Stomach smooth muscle (tissue), 2 donors: ENCODE data around the gene ZNF276.
"Not testable (repeated sequence)": the region's sequence is repeated elsewhere in the genome, so short reads cannot be mapped to it uniquely, and the experiment has no call there.

Experiments used
- H3K27ac ChIP-seq: one replicate; pipeline ENCODE4 v1.7.0; 2013; ENCODE audit warnings: mild to moderate bottlenecking, low read length, inconsistent platforms
- H3K27me3 ChIP-seq, 2 donors: one replicate each; pipeline ENCODE4 v1.7.0; 2013; ENCODE audit warnings: low read length in 2 of 2; ENCODE audit not compliant: insufficient read depth in 2 of 2, control insufficient read depth in 1 of 2
- H3K36me3 ChIP-seq, 2 donors: one replicate each; pipeline ENCODE4 v1.7.0; 2013; ENCODE audit warnings: low read length in 2 of 2; ENCODE audit not compliant: control insufficient read depth in 2 of 2, insufficient read depth in 2 of 2
- H3K4me1 ChIP-seq: one replicate; pipeline ENCODE4 v1.7.0; 2013; ENCODE audit warnings: low read length; ENCODE audit not compliant: control insufficient read depth, insufficient read depth
- H3K4me3 ChIP-seq, 2 donors: one replicate each; pipeline ENCODE4 v1.7.0; 2013; ENCODE audit warnings: low read length in 2 of 2
- H3K9ac ChIP-seq, 2 donors: one replicate each; pipeline ENCODE4 v1.7.0; 2013; ENCODE audit warnings: low read length in 2 of 2, mild to moderate bottlenecking in 1 of 2
- H3K9me3 ChIP-seq, 2 donors: one replicate each; pipeline ENCODE4 v1.7.0; 2013; ENCODE audit warnings: low read length in 2 of 2; ENCODE audit not compliant: control insufficient read depth in 2 of 2
- donor health status: healthy.
- donor health status: Pancreatic carcinoma.

Gene ZNF276

GRCh38 chr16:89720813-89721545 is at the start of gene ZNF276, which contains the start of gene VPS9D1:
ZNF276 (plus strand) TSS chr16:89721537; CDS start chr16:89721641, 104 bp downstream.
VPS9D1 (minus strand) TSS chr16:89720898; CDS start chr16:89720861, 37 bp downstream.
- Histone ChIP-seq H3K36me3 (peaks cover 7 to 13% of the 10 kb centered on the region in 2 donors), H3K4me1 (peaks cover 34% of the 10 kb centered on the region), H3K27me3 (no peaks in the 10 kb centered on the region), H3K9ac (peak within 1 kb of the TSS; percentile 62 to 77), H3K27ac (peak within 1 kb of the TSS; percentile 84), H3K4me3 (peak within 1 kb of the TSS; percentile 75 to 85), H3K9me3 (no peaks in the 10 kb centered on the region)

- not testable (repeated sequence) for H3K4me3 ChIP-seq, H3K27ac ChIP-seq, H3K36me3 ChIP-seq, H3K27me3 ChIP-seq, H3K9me3 ChIP-seq, H3K4me1 ChIP-seq, H3K9ac ChIP-seq
These were observed 49.8 kb upstream of the ZNF276 start for GRCh38 chr16:89671565-89671964.

- Histone ChIP-seq H3K4me3 (no peak overlapping the region), H3K27me3 (no peaks in the 10 kb centered on the region), H3K36me3 (no peaks in the 10 kb centered on the region), H3K9ac (no peak overlapping the region), H3K9me3 (no peaks in the 10 kb centered on the region), H3K27ac (no peak overlapping the region), H3K4me1 (no peaks in the 10 kb centered on the region)
These were observed 49.0 kb upstream of the ZNF276 start for GRCh38 chr16:89672177-89672941.

- H3K9me3 ChIP-seq: no peaks in the 10 kb centered on the region
- no peaks in the 10 kb centered on the region for H3K4me1 ChIP-seq
- H3K27ac ChIP-seq: no peak overlapping the region
- no peaks in the 10 kb centered on the region for H3K36me3 ChIP-seq
- no peak overlapping the region for H3K4me3 ChIP-seq
- no peaks in the 10 kb centered on the region for H3K27me3 ChIP-seq
- H3K9ac ChIP-seq: no peak overlapping the region
These were observed 43.1 kb upstream of the ZNF276 start for GRCh38 chr16:89678258-89678657.

GRCh38 chr16:89685916-89686315 is 35.4 kb upstream of the ZNF276 start:
- Histone ChIP-seq H3K27me3 (no peaks in the 10 kb centered on the region), H3K27ac (no peak overlapping the region), H3K9ac (no peak overlapping the region), H3K4me1 (peaks cover 8% of the 10 kb centered on the region), H3K4me3 (no peak overlapping the region), H3K9me3 (no peaks in the 10 kb centered on the region), H3K36me3 (peaks cover 0 to 3% of the 10 kb centered on the region in 2 donors)

- peak within 1 kb of the TSS; percentile 66 for H3K27ac ChIP-seq
- H3K4me3 ChIP-seq: peak within 1 kb of the TSS; percentile 67 to 93
- peaks cover 4 to 7% of the 10 kb centered on the region in 2 donors for H3K36me3 ChIP-seq
- H3K9ac ChIP-seq: peak within 1 kb of the TSS; percentile 74 to 76
- no peaks in the 10 kb centered on the region for H3K27me3 ChIP-seq
- peaks cover 8% of the 10 kb centered on the region for H3K4me1 ChIP-seq
- no peaks in the 10 kb centered on the region for H3K9me3 ChIP-seq
These were observed 34.7 kb upstream of the ZNF276 start, which contains the start of gene CDK10 for GRCh38 chr16:89686520-89687091. CDK10 (plus strand) TSS chr16:89686689; CDS start chr16:89686711, 22 bp downstream.

GRCh38 chr16:89687092-89687940 is 34.0 kb upstream of the ZNF276 start:
- Histone ChIP-seq H3K9ac (peak overlapping the region; percentile 74 to 76), H3K9me3 (no peaks in the 10 kb centered on the region), H3K4me3 (peak overlapping the region; percentile 67 to 93), H3K4me1 (peaks cover 8% of the 10 kb centered on the region), H3K27ac (peak overlapping the region; percentile 66), H3K27me3 (no peaks in the 10 kb centered on the region), H3K36me3 (peaks cover 7 to 12% of the 10 kb centered on the region in 2 donors)

- H3K27ac ChIP-seq: no peak overlapping the region
- H3K27me3 ChIP-seq: no peaks in the 10 kb centered on the region
- peaks cover 8% of the 10 kb centered on the region for H3K4me1 ChIP-seq
- no peaks in the 10 kb centered on the region for H3K9me3 ChIP-seq
- no peak overlapping the region for H3K9ac ChIP-seq
- H3K4me3 ChIP-seq: no peak overlapping the region
- peaks cover 13% of the 10 kb centered on the region in 2 donors for H3K36me3 ChIP-seq
These were observed 32.9 kb upstream of the ZNF276 start for GRCh38 chr16:89688395-89688794.

GRCh38 chr16:89689142-89689541 is 32.2 kb upstream of the ZNF276 start:
- no peak overlapping the region for H3K27ac ChIP-seq
- no peaks in the 10 kb centered on the region for H3K27me3 ChIP-seq
- H3K9ac ChIP-seq: no peak overlapping the region
- H3K36me3 ChIP-seq: peaks cover 20 to 21% of the 10 kb centered on the region in 2 donors
- no peak overlapping the region for H3K4me3 ChIP-seq
- H3K4me1 ChIP-seq: peaks cover 8% of the 10 kb centered on the region
- H3K9me3 ChIP-seq: no peaks in the 10 kb centered on the region

- not testable (repeated sequence) for H3K9me3 ChIP-seq, H3K4me3 ChIP-seq, H3K9ac ChIP-seq, H3K27me3 ChIP-seq, H3K4me1 ChIP-seq, H3K27ac ChIP-seq
- H3K36me3 ChIP-seq: peaks cover 23 to 24% of the 10 kb centered on the region in 2 donors
These were observed 31.7 kb upstream of the ZNF276 start for GRCh38 chr16:89689621-89690020.
